ENCODE results near the gene CBLC. TPM values are rescaled to one million over a fixed set of nuclear protein-coding genes. Genes with fewer than 3 reads are reported as not detected.

The CBLC gene
- total RNA-seq, 4 donors from 2014 or later, result 26.9 to 75.7 (median 49.1) TPM

- H3K9me3 ChIP-seq, result no peaks in the 10 kb centered on the region
- intact Hi-C loops (cut with DNase I), result loop anchor here (5.0 kb wide), 1 partner anchor 43 kb away; no protein-coding TSS in a partner anchor
- 64 to 67% methylated on average over 7 to 10 of the region's 10 CpGs for WGBS, 2 donors
- no peak for DNase-seq
- TF ChIP-seq CTCF (IDR thresholded peaks at IDR 0.05), result no peak
- TF ChIP-seq POLR2A (IDR thresholded peaks at IDR 0.05), result no peak
- H3K27ac ChIP-seq, result no peak overlapping the region
- H3K27me3 ChIP-seq, result no peaks in the 10 kb centered on the region
- no peak overlapping the region for H3K4me3 ChIP-seq
- peaks cover 0 to 52% (median 0%) of the 10 kb centered on the region in 3 donors for H3K36me3 ChIP-seq
- H3K4me1 ChIP-seq, result peaks cover 0 to 7% (median 0%) of the 10 kb centered on the region in 3 donors
These were observed 22.1 kb downstream of the CBLC start for GRCh38 chr19:44799627-44800346.

GRCh38 chr19:44800461-44800860 is 22.8 kb downstream of the CBLC start:
- TF ChIP-seq CTCF (IDR thresholded peaks at IDR 0.05) (peak; percentile 72 to 97 (median 91)), POLR2A (IDR thresholded peaks at IDR 0.05) (no peak)
- Histone ChIP-seq H3K9me3 (no peaks in the 10 kb centered on the region), H3K4me3 (no peak overlapping the region), H3K27me3 (no peaks in the 10 kb centered on the region), H3K27ac (no peak overlapping the region), H3K36me3 (peaks cover 0 to 46% (median 0%) of the 10 kb centered on the region in 3 donors), H3K4me1 (peaks cover 0 to 7% (median 0%) of the 10 kb centered on the region in 3 donors)
- intact Hi-C loops (cut with DNase I), result no loop called here
- 0% methylated on average over 1 to 2 of the region's 3 CpGs for WGBS, 2 donors
- DNase-seq, result no peak

GRCh38 chr19:44803442-44804428 is 26.0 kb downstream of the CBLC start:
- TF ChIP-seq POLR2A (IDR thresholded peaks at IDR 0.05) (no peak), CTCF (IDR thresholded peaks at IDR 0.05) (no peak)
- Histone ChIP-seq H3K4me1 (peaks cover 9 to 28% (median 11%) of the 10 kb centered on the region in 3 donors), H3K36me3 (peaks cover 0 to 14% (median 0%) of the 10 kb centered on the region in 3 donors), H3K27me3 (peaks cover 0 to 2% (median 0%) of the 10 kb centered on the region in 4 donors), H3K27ac (no peak overlapping the region), H3K4me3 (no peak overlapping the region), H3K9me3 (no peaks in the 10 kb centered on the region)
- no peak for DNase-seq
- intact Hi-C loops (cut with DNase I), result no loop called here
- 82 to 85% methylated on average over 7 to 13 of the region's 13 CpGs for WGBS, 2 donors

- TF ChIP-seq CTCF (IDR thresholded peaks at IDR 0.05), result no peak
- TF ChIP-seq POLR2A (IDR thresholded peaks at IDR 0.05), result no peak
- intact Hi-C loops (cut with DNase I), result no loop called here
- Histone ChIP-seq H3K27ac (no peak overlapping the region), H3K27me3 (peaks cover 0 to 19% (median 0%) of the 10 kb centered on the region in 4 donors), H3K9me3 (no peaks in the 10 kb centered on the region), H3K4me3 (no peak overlapping the region), H3K4me1 (peaks cover 14 to 47% (median 18%) of the 10 kb centered on the region in 3 donors), H3K36me3 (peaks cover 0 to 10% (median 0%) of the 10 kb centered on the region in 3 donors)
- 59 to 78% methylated on average over 3 to 7 of the region's 7 CpGs for WGBS, 2 donors
- DNase-seq, result no peak
These were observed 28.6 kb downstream of the CBLC start for GRCh38 chr19:44806291-44806690.
